ENCODE data around the gene CRYGD. TPM values are rescaled to one million over a fixed set of nuclear protein-coding genes. Genes with fewer than 3 reads are reported as not detected.

CRYGD gene
- total RNA-seq, 2 donors from 2014 or later = not detected

- H3K9me3 Mint-ChIP-seq = no peaks in the 10 kb centered on the region
- no peaks in the 10 kb centered on the region for H3K4me1 Mint-ChIP-seq (ENCODE audit: low read depth in 2 of 2)
- H3K4me3 Mint-ChIP-seq = no peak overlapping the region
- H3K27me3 Mint-ChIP-seq = peaks cover 0 to 7% of the 10 kb centered on the region in 2 donors
- DNase-seq (ENCODE audit: low spot score) = no peak
- no peak overlapping the region for H3K27ac Mint-ChIP-seq
- ATAC-seq = no peak
- H3K36me3 Mint-ChIP-seq = no peaks in the 10 kb centered on the region
Observed at GRCh38 chr2:208090420-208090819, 33.9 kb downstream of the CRYGD start.

- H3K9me3 Mint-ChIP-seq = no peaks in the 10 kb centered on the region
- H3K4me1 Mint-ChIP-seq (ENCODE audit: low read depth in 2 of 2) = no peaks in the 10 kb centered on the region
- DNase-seq (ENCODE audit: low spot score) (no peak), ATAC-seq (no peak)
- H3K27me3 Mint-ChIP-seq = peaks cover 11 to 22% of the 10 kb centered on the region in 2 donors
- no peak overlapping the region for H3K4me3 Mint-ChIP-seq
- H3K36me3 Mint-ChIP-seq = no peaks in the 10 kb centered on the region
- no peak overlapping the region for H3K27ac Mint-ChIP-seq
Observed at GRCh38 chr2:208086029-208086428, 38.3 kb downstream of the CRYGD start.

GRCh38 chr2:208083807-208084206, 40.5 kb downstream of the CRYGD start:
- H3K4me3 Mint-ChIP-seq = no peak overlapping the region
- H3K27me3 Mint-ChIP-seq = peaks cover 19 to 32% of the 10 kb centered on the region in 2 donors
- no peaks in the 10 kb centered on the region for H3K4me1 Mint-ChIP-seq (ENCODE audit: low read depth in 2 of 2)
- DNase-seq (ENCODE audit: low spot score) (no peak), ATAC-seq (no peak)
- no peak overlapping the region for H3K27ac Mint-ChIP-seq
- H3K9me3 Mint-ChIP-seq = no peaks in the 10 kb centered on the region
- no peaks in the 10 kb centered on the region for H3K36me3 Mint-ChIP-seq

- peaks cover 19 to 24% of the 10 kb centered on the region in 2 donors for H3K27me3 Mint-ChIP-seq
- DNase-seq (ENCODE audit: low spot score) = no peak
- no peaks in the 10 kb centered on the region for H3K4me1 Mint-ChIP-seq (ENCODE audit: low read depth in 2 of 2)
- no peak overlapping the region for H3K27ac Mint-ChIP-seq
- no peak overlapping the region for H3K4me3 Mint-ChIP-seq
- ATAC-seq = no peak
- no peaks in the 10 kb centered on the region for H3K36me3 Mint-ChIP-seq
- no peaks in the 10 kb centered on the region for H3K9me3 Mint-ChIP-seq
Observed at GRCh38 chr2:208077276-208077675, 47.0 kb downstream of the CRYGD start.

- Mint-ChIP-seq H3K9me3 (no peaks in the 10 kb centered on the region), H3K27me3 (peaks cover 13 to 15% of the 10 kb centered on the region in 2 donors), H3K27ac (no peak overlapping the region), H3K4me3 (no peak overlapping the region), H3K36me3 (no peaks in the 10 kb centered on the region), H3K4me1 (ENCODE audit: low read depth in 2 of 2) (no peaks in the 10 kb centered on the region)
- ATAC-seq = no peak
- DNase-seq (ENCODE audit: low spot score) = no peak
Observed at GRCh38 chr2:208074610-208075356, 49.5 kb downstream of the CRYGD start.

GRCh38 chr2:208072250-208072892, 52.0 kb downstream of the CRYGD start:
- Mint-ChIP-seq H3K4me3 (no peak overlapping the region), H3K27me3 (peaks cover 4 to 7% of the 10 kb centered on the region in 2 donors), H3K4me1 (ENCODE audit: low read depth in 2 of 2) (no peaks in the 10 kb centered on the region), H3K9me3 (no peaks in the 10 kb centered on the region), H3K36me3 (no peaks in the 10 kb centered on the region), H3K27ac (no peak overlapping the region)
- peak; percentile 57 to 71 for ATAC-seq
- DNase-seq (ENCODE audit: low spot score) = no peak

Other genes starting within 250 kb of the CRYGD start
- gene PLEKHM3, start 99.0 kb downstream of the CRYGD start, total RNA-seq = 10 to 100 TPM in 1 of 2 donors, 1 to 10 TPM in 1; 8.1 to 10.3 TPM
- not detected for gene CRYGC, start 5.3 kb upstream of the CRYGD start, total RNA-seq
- not detected for gene CRYGB, start 21.6 kb upstream of the CRYGD start, total RNA-seq
- not detected for gene CRYGA, start 39.1 kb upstream of the CRYGD start, total RNA-seq
- not detected for gene C2orf80, start 65.5 kb upstream of the CRYGD start, total RNA-seq
- 10 to 100 TPM; 18.9 to 30.5 TPM for gene IDH1, start 130.5 kb upstream of the CRYGD start, total RNA-seq
- gene PIKFYVE, start 141.7 kb upstream of the CRYGD start, total RNA-seq = 10 to 100 TPM; 25.6 to 29.9 TPM